Measurements from ENCODE around the gene SPACA7. TPM values are rescaled to one million over a fixed set of nuclear protein-coding genes. Genes with fewer than 3 reads are reported as not detected.

Gene SPACA7
- total and polyA plus RNA-seq, 4 donors: not detected

GRCh38 chr13:112342841-112343361, 33.3 kb upstream of the SPACA7 start:
- 68 to 84% methylated on average over 41 to 50 of the region's 50 CpGs for WGBS, 2 donors
- no peak for ATAC-seq (ENCODE audit: insufficient read depth, low FRiP score)
- no peak for DNase-seq
- no peak overlapping the region for H3K4me3 ChIP-seq
- peaks cover 0 to 4% (median 0%) of the 10 kb centered on the region in 5 donors for H3K4me1 ChIP-seq (ENCODE audit: control insufficient read depth in 5 of 5, insufficient read depth in 5 of 5, low read length in 5 of 5)
- no peaks in the 10 kb centered on the region for H3K36me3 ChIP-seq (ENCODE audit: control insufficient read depth in 4 of 4, insufficient read depth in 4 of 4, low read length in 4 of 4)
- peaks cover 0 to 8% (median 0%) of the 10 kb centered on the region in 4 donors for H3K9me3 ChIP-seq (ENCODE audit: control insufficient read depth in 4 of 4, insufficient read depth in 3 of 4, low read length in 3 of 4)
- no peak for TF ChIP-seq CTCF (IDR thresholded peaks at IDR 0.05; ENCODE audit: control extremely low read depth, extremely low read depth)
- H3K9ac ChIP-seq (ENCODE audit: insufficient read depth in 1 of 2, low read length in 2 of 2): no peak overlapping the region
- peaks cover 0 to 53% (median 45%) of the 10 kb centered on the region in 3 donors for H3K27me3 ChIP-seq (ENCODE audit: control insufficient read depth in 3 of 3, insufficient read depth in 3 of 3, low read length in 2 of 3)
- H3K27ac ChIP-seq (ENCODE audit: low read depth in 1 of 2, low read length in 1 of 2): no peak overlapping the region

GRCh38 chr13:112343591-112343990, 32.6 kb upstream of the SPACA7 start:
- H3K9ac ChIP-seq (ENCODE audit: insufficient read depth in 1 of 2, low read length in 2 of 2): no peak overlapping the region
- H3K27me3 ChIP-seq (ENCODE audit: control insufficient read depth in 3 of 3, insufficient read depth in 3 of 3, low read length in 2 of 3): peaks cover 0 to 60% (median 52%) of the 10 kb centered on the region in 3 donors
- H3K27ac ChIP-seq (ENCODE audit: low read depth in 1 of 2, low read length in 1 of 2): no peak overlapping the region
- ATAC-seq (ENCODE audit: insufficient read depth, low FRiP score): no peak
- no peak overlapping the region for H3K4me3 ChIP-seq
- peaks cover 0 to 4% (median 0%) of the 10 kb centered on the region in 4 donors for H3K9me3 ChIP-seq (ENCODE audit: control insufficient read depth in 4 of 4, insufficient read depth in 3 of 4, low read length in 3 of 4)
- no peaks in the 10 kb centered on the region for H3K36me3 ChIP-seq (ENCODE audit: control insufficient read depth in 4 of 4, insufficient read depth in 4 of 4, low read length in 4 of 4)
- no peak for TF ChIP-seq CTCF (IDR thresholded peaks at IDR 0.05; ENCODE audit: control extremely low read depth, extremely low read depth)
- peaks cover 0 to 4% (median 0%) of the 10 kb centered on the region in 5 donors for H3K4me1 ChIP-seq (ENCODE audit: control insufficient read depth in 5 of 5, insufficient read depth in 5 of 5, low read length in 5 of 5)
- DNase-seq: no peak
- 82 to 90% methylated on average over 25 of the region's 25 CpGs for WGBS, 2 donors

- DNase-seq (no peak), ATAC-seq (ENCODE audit: insufficient read depth, low FRiP score) (no peak)
- WGBS, 2 donors: 53 to 55% methylated on average over 7 of the region's 7 CpGs
Observed at GRCh38 chr13:112345826-112346172, 30.4 kb upstream of the SPACA7 start.

More at GRCh38 chr13:112345826-112346172, 30.4 kb upstream of the SPACA7 start:
- H3K27ac ChIP-seq (ENCODE audit: low read depth in 1 of 2, low read length in 1 of 2): no peak overlapping the region
- no peak overlapping the region for H3K4me3 ChIP-seq
- peaks cover 0 to 60% (median 52%) of the 10 kb centered on the region in 3 donors for H3K27me3 ChIP-seq (ENCODE audit: control insufficient read depth in 3 of 3, insufficient read depth in 3 of 3, low read length in 2 of 3)
- no peak for TF ChIP-seq CTCF (IDR thresholded peaks at IDR 0.05; ENCODE audit: control extremely low read depth, extremely low read depth)
- H3K9ac ChIP-seq (ENCODE audit: insufficient read depth in 1 of 2, low read length in 2 of 2): no peak overlapping the region
- peaks cover 0 to 2% (median 0%) of the 10 kb centered on the region in 4 donors for H3K9me3 ChIP-seq (ENCODE audit: control insufficient read depth in 4 of 4, insufficient read depth in 3 of 4, low read length in 3 of 4)
- no peaks in the 10 kb centered on the region for H3K36me3 ChIP-seq (ENCODE audit: control insufficient read depth in 4 of 4, insufficient read depth in 4 of 4, low read length in 4 of 4)
- peaks cover 0 to 4% (median 0%) of the 10 kb centered on the region in 5 donors for H3K4me1 ChIP-seq (ENCODE audit: control insufficient read depth in 5 of 5, insufficient read depth in 5 of 5, low read length in 5 of 5)

All from lung (tissue), 12 donors.